K562 (cell line): ENCODE results near the gene XPR1. TPM values are rescaled to one million over a fixed set of nuclear protein-coding genes. Genes with fewer than 3 reads are reported as not detected.

Experiments
- ATF1 ChIP-seq, 2 experiments: fragments of 450-650 bp in 1 of 2; IDR thresholded peaks; 2 replicates each; pipeline ENCODE4 v1.6.1; 2016; ENCODE audit warnings: missing compliant biosample characterization in 1 of 2, missing genetic modification characterization in 1 of 2
- CBX8 ChIP-seq: fragments of 200-600 bp; sonication (generic); IDR thresholded peaks from 2 replicates; pipeline ENCODE4 v1.6.1; 2012; ENCODE audit warnings: borderline replicate concordance, mixed run types, low read depth, mild to moderate bottlenecking, moderate library complexity, mixed read lengths, low read length, control low read depth, inconsistent platforms; ENCODE audit not compliant: poor library complexity, severe bottlenecking; ENCODE audit errors: extremely low read depth
- CHCHD3 ChIP-seq: fragments of 250-450 bp; sonication (Bioruptor Pico); IDR thresholded peaks from 2 replicates; pipeline ENCODE4 v2.1.2; 2022; ENCODE audit warnings: mild to moderate bottlenecking
- ESRRA ChIP-seq: fragments of 450-650 bp; IDR thresholded peaks from 2 replicates; pipeline ENCODE4 v1.6.1; 2014; ENCODE audit warnings: low read depth, mild to moderate bottlenecking, moderate library complexity, borderline replicate concordance
- KLF16 ChIP-seq: IDR thresholded peaks from 2 replicates; pipeline ENCODE4 v1.6.1; 2016; ENCODE audit warnings: antibody characterized with exemption
- KLF6 ChIP-seq: fragments of 250-450 bp; sonication (Bioruptor Pico); IDR thresholded peaks from 2 replicates; pipeline ENCODE4 v1.4.0; 2020; ENCODE audit warnings: mild to moderate bottlenecking, moderate library complexity, borderline replicate concordance
- MAZ ChIP-seq, 2 experiments: fragments of 450-650 bp in 1 of 2; sonication (generic) in 1 of 2; formaldehyde crosslinking; IDR thresholded peaks in 1 of 2; conservative IDR thresholded peaks in 1 of 2; 2 replicates each; pipeline versions ENCODE4 v1.4.0 to v1.5.0; 2020; ENCODE audit warnings: mild to moderate bottlenecking in 1 of 2, missing genetic modification reagents in 1 of 2
- MTF1 ChIP-seq: fragments of 250-450 bp; sonication (Bioruptor Pico); IDR thresholded peaks from 2 replicates; pipeline ENCODE4 v1.9.0; 2021; ENCODE audit warnings: moderate library complexity, mild to moderate bottlenecking, inconsistent platforms, borderline replicate concordance
- NELFE ChIP-seq: IDR thresholded peaks from 2 replicates; pipeline ENCODE4 v1.6.1; 2011; ENCODE audit warnings: mild to moderate bottlenecking; ENCODE audit not compliant: insufficient read depth, insufficient read length
- PHTF2 ChIP-seq: fragments of 250-450 bp; sonication (Bioruptor Pico); IDR thresholded peaks from 2 replicates; pipeline ENCODE4 v1.5.0; 2021; ENCODE audit warnings: mild to moderate bottlenecking
- SAFB2 ChIP-seq: fragments of 200-400 bp; formaldehyde crosslinking; IDR thresholded peaks from 2 replicates; pipeline ENCODE4 v1.6.1; 2018; ENCODE audit warnings: borderline replicate concordance, low read length, low read depth, moderate library complexity; ENCODE audit not compliant: severe bottlenecking
- SRSF3 ChIP-seq: fragments of 200-400 bp; formaldehyde crosslinking; IDR thresholded peaks from 2 replicates; pipeline ENCODE4 v1.6.1; 2016; ENCODE audit warnings: mild to moderate bottlenecking, low read length, moderate library complexity; ENCODE audit not compliant: insufficient read depth
- TAF9B ChIP-seq: fragments of 450-650 bp; IDR thresholded peaks from 2 replicates; pipeline ENCODE4 v1.6.1; 2018; ENCODE audit warnings: mild to moderate bottlenecking; ENCODE audit not compliant: partially characterized antibody
- TARDBP ChIP-seq: fragments of 450-650 bp; IDR thresholded peaks from 2 replicates; pipeline ENCODE4 v1.6.1; 2016
- TCF3 ChIP-seq: sonication (generic); formaldehyde crosslinking; IDR thresholded peaks from 2 replicates; pipeline ENCODE4 v1.4.0; 2020; ENCODE audit warnings: mild to moderate bottlenecking, missing genetic modification reagents
- TEAD2 ChIP-seq: fragments of 450-650 bp; IDR thresholded peaks from 2 replicates; pipeline ENCODE4 v1.6.1; 2016; ENCODE audit warnings: missing genetic modification characterization, control low read depth, missing compliant biosample characterization
- WHSC1 ChIP-seq: IDR thresholded peaks from one replicate; pipeline ENCODE4 v1.6.1; 2012; ENCODE audit warnings: low read length, control low read depth, inconsistent platforms
- ZKSCAN3 ChIP-seq: fragments of 250-450 bp; sonication (Bioruptor Pico); IDR thresholded peaks from 2 replicates; pipeline ENCODE4 v1.4.0; 2020
- ZNF134 ChIP-seq: fragments of 250-450 bp; sonication (Bioruptor Pico); conservative IDR thresholded peaks from 2 replicates; pipeline ENCODE4 v1.4.0; 2020
- ZNF395 ChIP-seq: fragments of 200-800 bp; sonication (Bioruptor generic); IDR thresholded peaks from 2 replicates; pipeline ENCODE4 v1.6.1; 2017; ENCODE audit warnings: missing genetic modification characterization, missing compliant biosample characterization
- ZNF512 ChIP-seq: IDR thresholded peaks from 2 replicates; pipeline ENCODE4 v1.6.1; 2016; ENCODE audit warnings: missing genetic modification characterization, missing compliant biosample characterization
- ZNF583 ChIP-seq: fragments of 250-450 bp; sonication (Bioruptor Pico); IDR thresholded peaks from 2 replicates; pipeline ENCODE4 v1.4.0; 2020
- polyA plus RNA-seq, 8 experiments: library from polyadenylated mRNA; depleted of rRNA in 4 of 8; stranded (reverse) in 5 of 8; unstranded in 3 of 8; fragments of >200 nt; fragmentation: Nextera tagmentation in 2 of 8; fragmentation: Illumina TruSeq in 1 of 8; extraction: Ambion mirVana in 2 of 8; extraction: Trizol in 1 of 8; gene quantifications; 2 replicates each; pipeline versions ENCODE4 v1.2.1 to v1.2.3, GENCODE V29; 2011 to 2014; ENCODE audit warnings: inconsistent platforms in 1 of 8, missing spikeins in 1 of 8
- total RNA-seq, 7 experiments: library from RNA; depleted of rRNA in 6 of 7; stranded (reverse); fragments of >200 nt in 6 of 7; fragmentation: Illumina TruSeq in 2 of 7; extraction: Trizol in 2 of 7; gene quantifications; 2 replicates each; pipeline versions ENCODE4 v1.2.1 to v1.2.3, GENCODE V29; 2011 to 2021; ENCODE audit warnings: low replicate concordance in 1 of 7
- TF ChIP-seq, protein P1 (sequence below): sonication (generic); formaldehyde crosslinking; IDR thresholded peaks from 2 replicates; pipeline ENCODE4 v1.8.0; 2022; ENCODE audit warnings: mild to moderate bottlenecking, missing genetic modification reagents

Gene XPR1
- total and polyA plus RNA-seq, 9 of the 15 experiments (the other 6 are each of a cell fraction or from before 2014, with no cell fraction given): 3.0 to 66.2 (median 38.6) TPM

- TF ChIP-seq WHSC1 (no peak), ZNF512 (tag) (no peak), CHCHD3 (no peak), ATF1 (CRISPR knock-in tag; IDR thresholded peaks at IDR 0.05) (no peak), ATF1 (tag; IDR thresholded peaks at IDR 0.05) (no peak), ESRRA (no peak), SRSF3 (no peak), KLF16 (peak; percentile 92), KLF6 (CRISPR knock-in tag) (no peak), TARDBP (no peak), CBX8 (no peak), ZNF583 (CRISPR knock-in tag) (0 out of 2 replicates have a peak, but pooled peaks have one; percentile 3), TEAD2 (tag) (no peak), MAZ (CRISPR knock-in tag; conservative IDR thresholded peaks at IDR 0.05 in 1 of 2, IDR thresholded peaks at IDR 0.05 in 1 of 2) (peak in 1 of 2 experiments; percentile 6; a peak in 1 of 4 replicates), ZNF134 (CRISPR knock-in tag) (no peak), ZNF395 (CRISPR knock-in tag) (no peak), PHTF2 (CRISPR knock-in tag) (no peak), NELFE (no peak), TCF3 (CRISPR knock-in tag) (peak; percentile 98), SAFB2 (no peak), TAF9B (no peak), ZKSCAN3 (no peak), MTF1 (CRISPR knock-in tag) (no peak)
- TF ChIP-seq, protein P1, sequence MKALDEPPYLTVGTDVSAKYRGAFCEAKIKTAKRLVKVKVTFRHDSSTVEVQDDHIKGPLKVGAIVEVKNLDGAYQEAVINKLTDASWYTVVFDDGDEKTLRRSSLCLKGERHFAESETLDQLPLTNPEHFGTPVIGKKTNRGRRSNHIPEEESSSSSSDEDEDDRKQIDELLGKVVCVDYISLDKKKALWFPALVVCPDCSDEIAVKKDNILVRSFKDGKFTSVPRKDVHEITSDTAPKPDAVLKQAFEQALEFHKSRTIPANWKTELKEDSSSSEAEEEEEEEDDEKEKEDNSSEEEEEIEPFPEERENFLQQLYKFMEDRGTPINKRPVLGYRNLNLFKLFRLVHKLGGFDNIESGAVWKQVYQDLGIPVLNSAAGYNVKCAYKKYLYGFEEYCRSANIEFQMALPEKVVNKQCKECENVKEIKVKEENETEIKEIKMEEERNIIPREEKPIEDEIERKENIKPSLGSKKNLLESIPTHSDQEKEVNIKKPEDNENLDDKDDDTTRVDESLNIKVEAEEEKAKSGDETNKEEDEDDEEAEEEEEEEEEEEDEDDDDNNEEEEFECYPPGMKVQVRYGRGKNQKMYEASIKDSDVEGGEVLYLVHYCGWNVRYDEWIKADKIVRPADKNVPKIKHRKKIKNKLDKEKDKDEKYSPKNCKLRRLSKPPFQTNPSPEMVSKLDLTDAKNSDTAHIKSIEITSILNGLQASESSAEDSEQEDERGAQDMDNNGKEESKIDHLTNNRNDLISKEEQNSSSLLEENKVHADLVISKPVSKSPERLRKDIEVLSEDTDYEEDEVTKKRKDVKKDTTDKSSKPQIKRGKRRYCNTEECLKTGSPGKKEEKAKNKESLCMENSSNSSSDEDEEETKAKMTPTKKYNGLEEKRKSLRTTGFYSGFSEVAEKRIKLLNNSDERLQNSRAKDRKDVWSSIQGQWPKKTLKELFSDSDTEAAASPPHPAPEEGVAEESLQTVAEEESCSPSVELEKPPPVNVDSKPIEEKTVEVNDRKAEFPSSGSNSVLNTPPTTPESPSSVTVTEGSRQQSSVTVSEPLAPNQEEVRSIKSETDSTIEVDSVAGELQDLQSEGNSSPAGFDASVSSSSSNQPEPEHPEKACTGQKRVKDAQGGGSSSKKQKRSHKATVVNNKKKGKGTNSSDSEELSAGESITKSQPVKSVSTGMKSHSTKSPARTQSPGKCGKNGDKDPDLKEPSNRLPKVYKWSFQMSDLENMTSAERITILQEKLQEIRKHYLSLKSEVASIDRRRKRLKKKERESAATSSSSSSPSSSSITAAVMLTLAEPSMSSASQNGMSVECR (CRISPR knock-in tag): no peak; the same call in 1 of the 2 replicates
These were observed 21.2 kb upstream of the XPR1 start (continued) for GRCh38 chr1:180610556-180611015.
